HL-60/S4 treated with retinoic acid at 250 ng/mL for 4 days and 3 days (cell line): Measurements from ENCODE around the gene LYRM4.

ENCODE experiments used
- in situ Hi-C: fragments of 300-500 bp; cut with MboI; formaldehyde crosslinking; loops from 2 replicates; pipeline ENCODE4 v1.7.0; 2022; ENCODE audit warnings: low sequenced_read_pairs

LYRM4 gene

DNA sequence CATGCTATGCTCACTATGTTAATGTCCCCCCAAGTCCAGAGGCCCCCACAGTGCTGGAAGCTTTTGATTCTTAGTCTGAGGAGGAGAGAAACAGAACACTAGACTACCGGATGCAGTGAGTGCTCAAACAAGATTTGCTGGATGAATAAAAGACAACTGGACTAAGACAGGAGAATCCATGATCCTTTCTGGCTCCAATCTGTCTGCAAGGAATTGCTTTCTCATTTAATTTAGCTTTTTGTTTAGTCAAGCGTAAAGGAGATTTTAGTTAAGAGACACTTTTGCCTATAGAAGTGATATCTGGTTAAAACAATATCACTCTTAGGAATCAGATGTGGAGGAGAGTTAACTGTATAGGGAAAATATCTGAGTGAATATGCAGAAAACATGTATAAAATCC lies 13.5 kb downstream of the LYRM4 start:
- in situ Hi-C loops = no loop called here

GRCh38 chr6:5246141-5247097 lies 14.3 kb downstream of the LYRM4 start:
- in situ Hi-C loops = no loop called here

- in situ Hi-C loops = no loop called here
These were observed 17.7 kb downstream of the LYRM4 start for GRCh38 chr6:5243069-5243468.

GRCh38 chr6:5241252-5241651 lies 19.5 kb downstream of the LYRM4 start:
- in situ Hi-C loops = no loop called here

GRCh38 chr6:5238336-5238735 lies 22.4 kb downstream of the LYRM4 start:
- in situ Hi-C loops = no loop called here

DNA sequence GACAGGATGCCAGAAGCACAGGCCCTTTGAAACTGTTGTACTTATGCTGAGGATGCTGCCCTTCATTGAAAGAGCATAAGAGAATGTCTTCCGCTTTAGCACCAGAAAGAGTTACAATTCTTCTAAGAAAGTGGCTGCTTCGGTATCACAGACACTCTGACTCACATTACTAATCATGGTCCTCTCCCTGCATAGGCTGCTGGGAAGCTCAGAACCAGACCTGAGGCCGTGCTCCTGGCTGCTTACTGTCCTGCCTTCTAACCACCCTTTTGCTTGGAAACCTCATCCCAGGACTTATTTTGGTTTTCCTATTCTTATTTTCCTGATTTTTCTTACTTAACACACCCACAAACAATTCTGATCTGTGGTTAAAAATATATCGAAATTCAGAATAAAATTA lies 22.9 kb downstream of the LYRM4 start:
- in situ Hi-C loops = no loop called here

GRCh38 chr6:5235830-5236229 lies 24.9 kb downstream of the LYRM4 start:
- in situ Hi-C loops = no loop called here

GRCh38 chr6:5234874-5235273 lies 25.9 kb downstream of the LYRM4 start:
- in situ Hi-C loops = no loop called here

DNA sequence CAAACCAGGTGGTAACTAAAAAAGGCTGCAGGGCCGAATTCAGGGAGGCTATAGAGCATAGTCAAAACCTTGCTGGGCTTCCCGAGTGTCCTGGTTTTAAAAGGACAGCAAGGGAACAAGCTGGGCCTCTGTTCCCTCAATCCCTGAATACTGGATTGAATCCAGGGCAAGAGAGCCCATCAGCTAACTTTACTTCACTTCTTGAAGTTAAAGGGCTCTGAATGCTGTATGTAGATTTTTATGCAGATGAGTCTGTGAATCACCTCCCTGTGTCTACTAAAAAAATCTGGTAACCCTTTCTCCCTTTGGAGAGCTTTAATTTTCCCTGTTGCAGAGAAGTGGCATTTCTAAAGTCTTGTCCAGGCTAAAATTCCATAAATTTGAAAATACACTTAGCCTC lies 29.5 kb downstream of the LYRM4 start:
- in situ Hi-C loops = no loop called here

GRCh38 chr6:5230081-5230480 lies 30.7 kb downstream of the LYRM4 start:
- in situ Hi-C loops = no loop called here

GRCh38 chr6:5229356-5229755 lies 31.4 kb downstream of the LYRM4 start:
- in situ Hi-C loops = no loop called here

DNA sequence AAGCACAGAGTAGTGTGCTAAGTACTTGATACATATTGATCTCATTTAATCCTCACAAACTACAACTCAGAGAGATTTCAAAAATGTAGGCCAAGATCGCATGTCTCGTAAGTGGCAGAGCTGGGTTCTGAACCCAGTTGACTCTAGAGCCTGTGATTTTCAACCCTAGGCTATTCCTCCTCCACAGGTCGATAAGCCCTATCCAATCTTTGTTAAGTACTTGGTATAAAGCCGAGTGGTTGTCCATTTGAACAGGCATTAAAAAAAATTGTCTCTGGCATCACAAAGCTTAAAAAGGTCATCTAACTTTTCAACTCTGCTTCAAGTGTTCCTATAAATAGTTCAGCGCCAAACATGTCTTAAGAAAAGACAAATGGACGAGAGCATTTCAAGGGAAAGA lies 37.4 kb downstream of the LYRM4 start:
- in situ Hi-C loops = loop anchor here (25.0 kb wide), 1 partner anchor 164 kb away; no protein-coding TSS in a partner anchor

GRCh38 chr6:5220443-5220842 lies 40.3 kb downstream of the LYRM4 start:
- in situ Hi-C loops = loop anchor here (25.0 kb wide), 1 partner anchor 167 kb away; no protein-coding TSS in a partner anchor

GRCh38 chr6:5219011-5219691 lies 41.6 kb downstream of the LYRM4 start:
- in situ Hi-C loops = loop anchor here (25.0 kb wide), 1 partner anchor 168 kb away; no protein-coding TSS in a partner anchor

DNA sequence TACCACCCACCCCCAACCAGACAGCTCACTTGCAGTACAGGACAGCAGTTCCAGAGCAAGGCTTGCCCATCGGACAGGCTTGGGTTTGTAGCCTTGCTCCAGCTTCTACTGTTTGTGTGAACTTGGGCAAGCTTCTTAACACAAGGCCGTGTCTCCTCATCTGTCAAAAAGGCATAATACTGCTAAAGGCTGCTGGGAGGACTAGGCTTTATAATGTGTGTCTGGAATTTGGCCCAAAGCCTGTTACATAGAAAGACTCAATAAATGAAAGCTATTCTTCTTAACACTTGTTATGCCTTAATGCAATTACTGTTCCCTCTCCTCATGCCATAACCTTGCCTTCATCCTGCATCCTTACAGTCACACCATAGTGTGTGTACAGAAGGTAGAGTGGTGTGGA lies 43.4 kb downstream of the LYRM4 start:
- in situ Hi-C loops = loop anchor here (25.0 kb wide), 1 partner anchor 170 kb away; no protein-coding TSS in a partner anchor

GRCh38 chr6:5215799-5216198 lies 45.0 kb downstream of the LYRM4 start:
- in situ Hi-C loops = loop anchor here (25.0 kb wide), 1 partner anchor 172 kb away; no protein-coding TSS in a partner anchor

GRCh38 chr6:5215159-5215558 lies 45.6 kb downstream of the LYRM4 start:
- in situ Hi-C loops = loop anchor here (25.0 kb wide), 1 partner anchor 172 kb away; no protein-coding TSS in a partner anchor

- in situ Hi-C loops = loop anchor here (25.0 kb wide), 1 partner anchor 173 kb away; no protein-coding TSS in a partner anchor
These were observed 46.1 kb downstream of the LYRM4 start for GRCh38 chr6:5214570-5215052.

DNA sequence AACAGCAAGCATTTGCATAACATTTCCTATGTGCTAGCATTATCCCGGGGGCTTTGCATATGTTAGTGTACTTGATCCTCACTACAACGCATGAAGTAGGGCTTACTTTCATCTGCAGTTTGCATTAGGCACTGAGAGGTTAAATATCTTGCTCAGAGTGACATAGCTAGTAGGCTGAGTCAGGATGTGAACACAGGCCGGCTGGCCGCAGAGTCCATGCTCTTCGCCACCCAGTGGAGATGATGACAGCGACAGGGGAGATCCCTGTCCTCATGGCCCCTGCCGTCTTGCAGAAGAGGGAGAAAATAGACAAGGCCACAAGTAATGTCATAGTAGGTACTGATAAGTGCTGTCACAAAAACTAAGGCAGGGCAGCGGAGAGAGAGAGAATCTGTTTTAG lies 46.9 kb downstream of the LYRM4 start:
- in situ Hi-C loops = loop anchor here (25.0 kb wide), 1 partner anchor 173 kb away; no protein-coding TSS in a partner anchor

DNA sequence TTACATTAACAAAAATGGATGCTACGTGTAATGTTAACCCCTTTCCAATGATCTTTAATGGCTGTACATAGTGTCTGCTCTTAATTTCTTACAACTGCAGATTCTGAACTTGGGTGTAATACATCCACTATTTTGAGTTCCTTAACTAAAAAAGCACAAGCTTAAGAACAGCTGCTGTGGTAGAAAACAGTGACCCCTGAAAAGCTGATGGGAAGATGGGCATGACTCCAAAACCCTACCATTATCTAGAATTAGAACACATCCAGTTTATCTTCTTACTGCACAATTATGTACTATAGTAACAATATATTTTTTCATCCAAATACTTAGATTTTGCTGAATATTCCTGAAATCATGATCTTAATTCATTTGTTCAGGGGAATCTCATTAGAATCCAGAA lies 49.3 kb downstream of the LYRM4 start:
- in situ Hi-C loops = loop anchor here (25.0 kb wide), 1 partner anchor 176 kb away; no protein-coding TSS in a partner anchor

- in situ Hi-C loops = loop anchor here (25.0 kb wide), 1 partner anchor 179 kb away; no protein-coding TSS in a partner anchor
These were observed 52.2 kb downstream of the LYRM4 start for GRCh38 chr6:5208471-5208971.
